ENCODE measurements around the gene CHST3.

Gene CHST3

GRCh38 chr10:71931295-71931694 is 32.9 kb upstream of the CHST3 start:
- Histone ChIP-seq H3K27me3 (no peaks in the 10 kb centered on the region), H3K36me3 (no peaks in the 10 kb centered on the region), H3K4me3 (ENCODE audit: low read depth in 1 of 2, low read length in 1 of 2) (no peak overlapping the region), H3K9me3 (no peaks in the 10 kb centered on the region), H3K4me1 (ENCODE audit: control insufficient read depth in 1 of 2, insufficient read depth in 1 of 2, low read depth in 1 of 2, low read length in 1 of 2) (no peaks in the 10 kb centered on the region), H3K27ac (no peak overlapping the region)
- TF ChIP-seq CTCF (IDR thresholded peaks at IDR 0.05) = no peak

GRCh38 chr10:71933651-71934050 is 30.5 kb upstream of the CHST3 start:
- Histone ChIP-seq H3K36me3 (no peaks in the 10 kb centered on the region), H3K9me3 (no peaks in the 10 kb centered on the region), H3K4me3 (ENCODE audit: low read depth in 1 of 2, low read length in 1 of 2) (no peak overlapping the region), H3K27ac (no peak overlapping the region), H3K27me3 (no peaks in the 10 kb centered on the region), H3K4me1 (ENCODE audit: control insufficient read depth in 1 of 2, insufficient read depth in 1 of 2, low read depth in 1 of 2, low read length in 1 of 2) (no peaks in the 10 kb centered on the region)
- no peak for TF ChIP-seq CTCF (IDR thresholded peaks at IDR 0.05)

- H3K4me3 ChIP-seq (ENCODE audit: low read depth in 1 of 2, low read length in 1 of 2) = no peak overlapping the region
- no peaks in the 10 kb centered on the region for H3K4me1 ChIP-seq (ENCODE audit: control insufficient read depth in 1 of 2, insufficient read depth in 1 of 2, low read depth in 1 of 2, low read length in 1 of 2)
- no peak for TF ChIP-seq CTCF (IDR thresholded peaks at IDR 0.05)
- H3K9me3 ChIP-seq = peaks cover 3% of the 10 kb centered on the region
- H3K27ac ChIP-seq = no peak overlapping the region
- no peaks in the 10 kb centered on the region for H3K27me3 ChIP-seq
- H3K36me3 ChIP-seq = no peaks in the 10 kb centered on the region
Measured at GRCh38 chr10:71938211-71938610, 26.0 kb upstream of the CHST3 start.

GRCh38 chr10:71939304-71939703 is 24.9 kb upstream of the CHST3 start:
- Histone ChIP-seq H3K4me1 (ENCODE audit: control insufficient read depth in 1 of 2, insufficient read depth in 1 of 2, low read depth in 1 of 2, low read length in 1 of 2) (no peaks in the 10 kb centered on the region), H3K4me3 (ENCODE audit: low read depth in 1 of 2, low read length in 1 of 2) (no peak overlapping the region), H3K9me3 (peaks cover 14% of the 10 kb centered on the region), H3K36me3 (no peaks in the 10 kb centered on the region), H3K27me3 (no peaks in the 10 kb centered on the region), H3K27ac (no peak overlapping the region)
- TF ChIP-seq CTCF (IDR thresholded peaks at IDR 0.05) = no peak

GRCh38 chr10:71939861-71940474 is 24.2 kb upstream of the CHST3 start:
- no peaks in the 10 kb centered on the region for H3K27me3 ChIP-seq
- peaks cover 21% of the 10 kb centered on the region for H3K9me3 ChIP-seq
- no peak for TF ChIP-seq CTCF (IDR thresholded peaks at IDR 0.05)
- no peaks in the 10 kb centered on the region for H3K36me3 ChIP-seq
- no peak overlapping the region for H3K4me3 ChIP-seq (ENCODE audit: low read depth in 1 of 2, low read length in 1 of 2)
- no peaks in the 10 kb centered on the region for H3K4me1 ChIP-seq (ENCODE audit: control insufficient read depth in 1 of 2, insufficient read depth in 1 of 2, low read depth in 1 of 2, low read length in 1 of 2)
- H3K27ac ChIP-seq = no peak overlapping the region

- no peaks in the 10 kb centered on the region for H3K27me3 ChIP-seq
- H3K27ac ChIP-seq = no peak overlapping the region
- H3K4me3 ChIP-seq (ENCODE audit: low read depth in 1 of 2, low read length in 1 of 2) = no peak overlapping the region
- no peaks in the 10 kb centered on the region for H3K4me1 ChIP-seq (ENCODE audit: control insufficient read depth in 1 of 2, insufficient read depth in 1 of 2, low read depth in 1 of 2, low read length in 1 of 2)
- no peak for TF ChIP-seq CTCF (IDR thresholded peaks at IDR 0.05)
- peaks cover 27% of the 10 kb centered on the region for H3K9me3 ChIP-seq
- no peaks in the 10 kb centered on the region for H3K36me3 ChIP-seq
Measured at GRCh38 chr10:71940752-71941151, 23.4 kb upstream of the CHST3 start.

All from neutrophil (primary cell).